ENCODE results near the gene AIG1. TPM values are rescaled to one million over a fixed set of nuclear protein-coding genes. Genes with fewer than 3 reads are reported as not detected.
"Not testable (repeated sequence)": the region's sequence is repeated elsewhere in the genome, so short reads cannot be mapped to it uniquely, and the experiment has no call there.

AIG1 gene
- total RNA-seq, 1 experiment from 2014 or later: 51.1 TPM

- no peak overlapping the region for H3K4me3 ChIP-seq (replicated peaks in 1 of 2; ENCODE audit: low read depth in 1 of 2, low read length in 2 of 2)
- no peak overlapping the region for H3K27ac ChIP-seq (ENCODE audit: low read depth, low read length)
- POLR2A ChIA-PET: no interaction called here
- no peak overlapping the region for H3K9ac ChIP-seq (ENCODE audit: low read length)
- CTCF ChIA-PET: interaction anchor here (1.8 kb wide), 1 partner anchor 865 kb away, joined by 9 read pairs; no protein-coding TSS in a partner anchor
- H3K36me3 ChIP-seq (ENCODE audit: control insufficient read depth in 1 of 2, insufficient read depth in 2 of 2, low read length in 2 of 2): no peaks in the 10 kb centered on the region
- no peak overlapping the region for H3K4me2 ChIP-seq (ENCODE audit: low read length)
- H2AFZ ChIP-seq (ENCODE audit: low read depth, low read length, poor library complexity, severe bottlenecking): no peak overlapping the region
- BruUV-seq (replicated peaks): no TSS peak
- TF ChIP-seq POLR2A (IDR thresholded peaks at IDR 0.05; ENCODE audit: borderline replicate concordance, extremely low read depth, insufficient read depth, insufficient read length) (no peak), ATF3 (IDR thresholded peaks at IDR 0.05) (no peak), EZH2 (IDR thresholded peaks at IDR 0.05) (no peak), POLR2AphosphoS5 (IDR thresholded peaks at IDR 0.05; ENCODE audit: low read depth, low read length) (no peak), CBX3 (IDR thresholded peaks at IDR 0.05; ENCODE audit: low read depth) (no peak), ELF1 (IDR thresholded peaks at IDR 0.05; ENCODE audit: borderline replicate concordance, low read depth) (no peak)
- TF ChIP-seq, protein P1, sequence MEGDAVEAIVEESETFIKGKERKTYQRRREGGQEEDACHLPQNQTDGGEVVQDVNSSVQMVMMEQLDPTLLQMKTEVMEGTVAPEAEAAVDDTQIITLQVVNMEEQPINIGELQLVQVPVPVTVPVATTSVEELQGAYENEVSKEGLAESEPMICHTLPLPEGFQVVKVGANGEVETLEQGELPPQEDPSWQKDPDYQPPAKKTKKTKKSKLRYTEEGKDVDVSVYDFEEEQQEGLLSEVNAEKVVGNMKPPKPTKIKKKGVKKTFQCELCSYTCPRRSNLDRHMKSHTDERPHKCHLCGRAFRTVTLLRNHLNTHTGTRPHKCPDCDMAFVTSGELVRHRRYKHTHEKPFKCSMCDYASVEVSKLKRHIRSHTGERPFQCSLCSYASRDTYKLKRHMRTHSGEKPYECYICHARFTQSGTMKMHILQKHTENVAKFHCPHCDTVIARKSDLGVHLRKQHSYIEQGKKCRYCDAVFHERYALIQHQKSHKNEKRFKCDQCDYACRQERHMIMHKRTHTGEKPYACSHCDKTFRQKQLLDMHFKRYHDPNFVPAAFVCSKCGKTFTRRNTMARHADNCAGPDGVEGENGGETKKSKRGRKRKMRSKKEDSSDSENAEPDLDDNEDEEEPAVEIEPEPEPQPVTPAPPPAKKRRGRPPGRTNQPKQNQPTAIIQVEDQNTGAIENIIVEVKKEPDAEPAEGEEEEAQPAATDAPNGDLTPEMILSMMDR (IDR thresholded peaks at IDR 0.05 in 2 of 3, conservative IDR thresholded peaks at IDR 0.05 in 1 of 3; ENCODE audit: borderline replicate concordance in 1 of 3, insufficient read depth in 1 of 3, low read depth in 2 of 3, low read length in 2 of 3): no peak
- DNase-seq (ENCODE audit: low read depth, low spot score) (no peak), ATAC-seq (no peak)
- no peaks in the 10 kb centered on the region for H4K20me1 ChIP-seq (ENCODE audit: insufficient read depth)
- H3K79me2 ChIP-seq (ENCODE audit: insufficient read depth, low read length): no peaks in the 10 kb centered on the region
- RAD21 ChIA-PET (ENCODE audit: low non-redundant PET in 1 of 2, low total read pairs in 2 of 2, uncharacterized antibody in 2 of 2, unreplicated experiment in 2 of 2): no interaction called here
- no peaks in the 10 kb centered on the region for H3K27me3 ChIP-seq (ENCODE audit: insufficient read depth, low read length)
- peaks cover 0 to 12% of the 10 kb centered on the region in 2 experiments; a peak in 1 of 4 replicates for H3K4me1 ChIP-seq (ENCODE audit: control insufficient read depth in 1 of 2, insufficient read depth in 2 of 2, low read length in 2 of 2)
- intact Hi-C loops (cut with micrococcal nuclease): loop anchor here (5.0 kb wide), 1 partner anchor 647 kb away; no protein-coding TSS in a partner anchor
- no peaks in the 10 kb centered on the region for H3K9me3 ChIP-seq (ENCODE audit: control insufficient read depth in 1 of 2, insufficient read depth in 1 of 2, low read depth in 1 of 2, low read length in 2 of 2)
- H3K9me2 ChIP-seq (ENCODE audit: insufficient read depth): no peaks in the 10 kb centered on the region
Measured at GRCh38 chr6:143339223-143339622, 278.5 kb downstream of the AIG1 start.

DNA sequence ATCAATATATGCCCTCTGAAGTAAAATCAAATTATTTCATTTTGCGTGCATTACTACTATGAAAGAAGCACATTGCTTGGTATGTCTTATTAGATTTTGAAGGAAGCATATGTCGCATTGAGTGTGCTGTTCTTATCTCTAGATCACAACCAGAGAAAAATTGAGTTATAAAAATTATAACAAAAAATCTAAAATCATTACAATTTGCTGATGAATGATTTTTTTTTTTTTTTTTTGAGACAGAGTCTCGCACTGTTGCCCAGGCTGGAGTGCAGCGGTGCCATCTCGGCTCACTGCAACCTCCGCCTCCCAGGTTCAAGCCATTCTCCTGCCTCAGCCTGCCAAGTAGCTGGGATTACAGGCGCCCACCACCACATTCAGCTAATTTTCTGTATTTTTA lies 284.8 kb downstream of the AIG1 start:
- BruUV-seq (replicated peaks); POLR2A ChIA-PET; ATAC-seq: not testable (repeated sequence)

More for the DNA sequence above, 284.8 kb downstream of the AIG1 start:
- H3K36me3 ChIP-seq (ENCODE audit: control insufficient read depth in 1 of 2, insufficient read depth in 2 of 2, low read length in 2 of 2); H3K9me3 ChIP-seq (ENCODE audit: control insufficient read depth in 1 of 2, insufficient read depth in 1 of 2, low read depth in 1 of 2, low read length in 2 of 2); H3K9me2 ChIP-seq (ENCODE audit: insufficient read depth); H3K9ac ChIP-seq (ENCODE audit: low read length); CTCF ChIA-PET; H3K27me3 ChIP-seq (ENCODE audit: insufficient read depth, low read length); H3K27ac ChIP-seq (ENCODE audit: low read depth, low read length); RAD21 ChIA-PET (ENCODE audit: low non-redundant PET in 1 of 2, low total read pairs in 2 of 2, uncharacterized antibody in 2 of 2, unreplicated experiment in 2 of 2); H3K4me2 ChIP-seq (ENCODE audit: low read length); H3K4me1 ChIP-seq (ENCODE audit: control insufficient read depth in 1 of 2, insufficient read depth in 2 of 2, low read length in 2 of 2); H3K4me3 ChIP-seq (replicated peaks in 1 of 2; ENCODE audit: low read depth in 1 of 2, low read length in 2 of 2); DNase-seq (ENCODE audit: low read depth, low spot score); H4K20me1 ChIP-seq (ENCODE audit: insufficient read depth); H3K79me2 ChIP-seq (ENCODE audit: insufficient read depth, low read length); intact Hi-C loops (cut with micrococcal nuclease); H2AFZ ChIP-seq (ENCODE audit: low read depth, low read length, poor library complexity, severe bottlenecking): not testable (repeated sequence)
